ENCODE results near the gene CCSAP. TPM values are rescaled to one million over a fixed set of nuclear protein-coding genes. Genes with fewer than 3 reads are reported as not detected.
A peak's percentile ranks its signal among the peaks of the same experiment; 100 is the strongest.
"Not testable (repeated sequence)": the region's sequence is repeated elsewhere in the genome, so short reads cannot be mapped to it uniquely, and the experiment has no call there.

The CCSAP gene
- total RNA-seq, 4 donors from 2014 or later = 7.2 to 18.1 (median 11.5) TPM

DNA sequence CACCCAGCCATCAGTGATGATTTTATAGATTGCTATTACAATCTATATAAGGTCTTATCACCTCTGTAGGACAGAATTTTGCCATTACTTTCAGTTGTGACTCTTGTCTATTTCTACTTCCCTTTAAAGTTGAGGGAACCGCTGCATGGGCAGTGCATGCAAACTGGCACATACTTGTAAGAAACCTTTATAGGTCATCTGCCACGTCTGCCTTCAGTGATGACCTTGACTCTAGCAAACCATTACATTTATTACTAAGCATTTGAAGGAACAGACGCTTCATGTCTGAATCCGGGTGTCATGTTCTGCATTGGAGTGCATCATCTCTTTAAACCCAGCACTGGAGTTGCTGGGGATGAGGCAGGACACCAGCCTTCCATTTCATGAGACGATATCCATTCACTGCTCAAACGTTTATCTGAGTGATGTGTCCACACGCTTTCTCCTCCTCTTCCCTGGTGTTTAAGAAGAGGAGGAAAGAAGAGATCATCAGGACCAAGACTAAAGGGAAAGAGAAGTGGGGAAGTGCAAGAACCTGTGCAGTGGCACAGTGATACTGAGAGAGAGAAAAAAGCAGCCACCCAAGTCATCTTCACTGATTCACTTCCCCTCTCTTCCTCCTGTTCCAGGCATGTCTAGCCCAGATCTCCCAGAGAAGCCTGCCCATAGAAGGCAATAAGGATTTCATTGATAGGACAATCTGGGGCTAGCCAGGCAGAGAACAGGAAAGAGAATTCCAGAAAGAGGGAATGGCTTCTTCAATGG, 14.1 kb downstream of the CCSAP start:
- peaks cover 0 to 60% (median 0%) of the 10 kb centered on the region in 3 donors for H3K36me3 ChIP-seq
- no peak overlapping the region for H3K27ac ChIP-seq
- H3K4me1 ChIP-seq = peaks cover 0 to 10% (median 0%) of the 10 kb centered on the region in 4 donors
- WGBS, 2 donors = 82 to 91% methylated on average over 7 of the region's 7 CpGs
- no peak for DNase-seq (ENCODE audit: low spot score in 2 of 2)
- no peaks in the 10 kb centered on the region for H3K27me3 ChIP-seq
- H3K9me3 ChIP-seq = peaks cover 0 to 2% (median 0%) of the 10 kb centered on the region in 4 donors
- TF ChIP-seq, protein P1, sequence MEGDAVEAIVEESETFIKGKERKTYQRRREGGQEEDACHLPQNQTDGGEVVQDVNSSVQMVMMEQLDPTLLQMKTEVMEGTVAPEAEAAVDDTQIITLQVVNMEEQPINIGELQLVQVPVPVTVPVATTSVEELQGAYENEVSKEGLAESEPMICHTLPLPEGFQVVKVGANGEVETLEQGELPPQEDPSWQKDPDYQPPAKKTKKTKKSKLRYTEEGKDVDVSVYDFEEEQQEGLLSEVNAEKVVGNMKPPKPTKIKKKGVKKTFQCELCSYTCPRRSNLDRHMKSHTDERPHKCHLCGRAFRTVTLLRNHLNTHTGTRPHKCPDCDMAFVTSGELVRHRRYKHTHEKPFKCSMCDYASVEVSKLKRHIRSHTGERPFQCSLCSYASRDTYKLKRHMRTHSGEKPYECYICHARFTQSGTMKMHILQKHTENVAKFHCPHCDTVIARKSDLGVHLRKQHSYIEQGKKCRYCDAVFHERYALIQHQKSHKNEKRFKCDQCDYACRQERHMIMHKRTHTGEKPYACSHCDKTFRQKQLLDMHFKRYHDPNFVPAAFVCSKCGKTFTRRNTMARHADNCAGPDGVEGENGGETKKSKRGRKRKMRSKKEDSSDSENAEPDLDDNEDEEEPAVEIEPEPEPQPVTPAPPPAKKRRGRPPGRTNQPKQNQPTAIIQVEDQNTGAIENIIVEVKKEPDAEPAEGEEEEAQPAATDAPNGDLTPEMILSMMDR (IDR thresholded peaks at IDR 0.05) = no peak
- no peak for TF ChIP-seq POLR2A (IDR thresholded peaks at IDR 0.05)
- no peak for TF ChIP-seq EP300 (IDR thresholded peaks at IDR 0.05)
- H3K4me3 ChIP-seq = no peak overlapping the region

- H3K27ac ChIP-seq; H3K4me1 ChIP-seq; DNase-seq (ENCODE audit: low spot score in 2 of 2); H3K9me3 ChIP-seq; H3K4me3 ChIP-seq; H3K27me3 ChIP-seq: not testable (repeated sequence)
- H3K36me3 ChIP-seq = peaks cover 0 to 65% (median 0%) of the 10 kb centered on the region in 3 donors
- WGBS, 2 donors = 93 to 96% methylated on average over 6 of the region's 6 CpGs
These were observed 15.1 kb downstream of the CCSAP start for GRCh38 chr1:229327765-229328164.

GRCh38 chr1:229326601-229327000, 16.2 kb downstream of the CCSAP start:
- Histone ChIP-seq H3K36me3 (peaks cover 0 to 74% (median 0%) of the 10 kb centered on the region in 3 donors), H3K27me3 (no peaks in the 10 kb centered on the region), H3K27ac (no peak overlapping the region), H3K4me3 (no peak overlapping the region), H3K4me1 (peaks cover 0 to 10% (median 0%) of the 10 kb centered on the region in 4 donors), H3K9me3 (no peaks in the 10 kb centered on the region)
- no peak for DNase-seq (ENCODE audit: low spot score in 2 of 2)
- TF ChIP-seq EP300 (IDR thresholded peaks at IDR 0.05) (no peak), POLR2A (IDR thresholded peaks at IDR 0.05) (no peak)
- TF ChIP-seq, protein P1 (IDR thresholded peaks at IDR 0.05) = no peak
- 92 to 96% methylated on average over 12 of the region's 12 CpGs for WGBS, 2 donors

DNA sequence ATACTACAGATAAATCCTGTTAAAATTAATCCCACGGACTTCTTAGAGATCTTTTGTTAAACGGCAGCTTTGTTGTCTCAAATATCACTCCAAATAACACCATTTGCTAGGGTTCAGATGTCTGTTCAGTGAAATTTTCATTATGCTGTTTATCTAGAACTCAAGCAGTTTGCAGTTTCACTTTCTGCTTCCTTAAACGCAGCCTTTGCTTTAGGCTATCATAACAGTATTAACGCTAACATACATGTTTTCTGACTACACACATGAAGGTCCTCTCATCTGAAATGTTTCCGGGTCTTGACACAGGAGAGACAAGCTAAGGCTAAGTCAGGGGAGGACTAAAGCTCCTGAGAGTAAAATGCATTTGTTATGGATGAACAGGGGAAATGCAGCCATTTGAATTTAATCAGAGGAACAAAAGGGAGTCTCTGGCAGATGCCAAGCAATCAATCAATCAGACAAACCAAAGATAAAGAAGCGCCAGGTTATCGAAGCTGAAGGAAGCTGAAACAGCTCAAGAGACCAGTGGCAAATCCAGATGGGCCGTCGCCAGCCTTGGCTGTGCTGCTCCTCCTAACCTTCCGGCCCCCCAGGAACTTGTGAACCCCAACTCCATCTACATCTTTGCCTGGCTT, 16.9 kb downstream of the CCSAP start:
- H3K27ac ChIP-seq = peak overlapping the region in 1 of 4 donors; percentile 2
- no peaks in the 10 kb centered on the region for H3K9me3 ChIP-seq
- H3K4me1 ChIP-seq = peaks cover 0 to 10% (median 0%) of the 10 kb centered on the region in 4 donors
- no peak for DNase-seq (ENCODE audit: low spot score in 2 of 2)
- no peak overlapping the region for H3K4me3 ChIP-seq
- 75 to 85% methylated on average over 10 of the region's 10 CpGs for WGBS, 2 donors
- peaks cover 0 to 78% (median 0%) of the 10 kb centered on the region in 3 donors for H3K36me3 ChIP-seq
- no peaks in the 10 kb centered on the region for H3K27me3 ChIP-seq
- TF ChIP-seq, protein P1 (IDR thresholded peaks at IDR 0.05) = no peak
- TF ChIP-seq POLR2A (IDR thresholded peaks at IDR 0.05) (no peak), EP300 (IDR thresholded peaks at IDR 0.05) (no peak)

- Histone ChIP-seq H3K9me3 (no peaks in the 10 kb centered on the region), H3K4me1 (peaks cover 0 to 10% (median 0%) of the 10 kb centered on the region in 4 donors), H3K4me3 (no peak overlapping the region), H3K36me3 (peaks cover 0 to 83% (median 0%) of the 10 kb centered on the region in 3 donors), H3K27me3 (no peaks in the 10 kb centered on the region), H3K27ac (no peak overlapping the region)
- TF ChIP-seq, protein P1 (IDR thresholded peaks at IDR 0.05) = no peak
- TF ChIP-seq EP300 (IDR thresholded peaks at IDR 0.05) (no peak), POLR2A (IDR thresholded peaks at IDR 0.05) (no peak)
- DNase-seq (ENCODE audit: low spot score in 2 of 2) = no peak
- 83 to 85% methylated on average over 2 of the region's 2 CpGs for WGBS, 2 donors
These were observed 17.4 kb downstream of the CCSAP start for GRCh38 chr1:229325401-229325800.

Measured in tibial nerve (tissue), 4 donors.